Measurements from ENCODE around the gene NXPH3.
"Not testable (repeated sequence)": the region's sequence is repeated elsewhere in the genome, so short reads cannot be mapped to it uniquely, and the experiment has no call there.

The NXPH3 gene

DNA sequence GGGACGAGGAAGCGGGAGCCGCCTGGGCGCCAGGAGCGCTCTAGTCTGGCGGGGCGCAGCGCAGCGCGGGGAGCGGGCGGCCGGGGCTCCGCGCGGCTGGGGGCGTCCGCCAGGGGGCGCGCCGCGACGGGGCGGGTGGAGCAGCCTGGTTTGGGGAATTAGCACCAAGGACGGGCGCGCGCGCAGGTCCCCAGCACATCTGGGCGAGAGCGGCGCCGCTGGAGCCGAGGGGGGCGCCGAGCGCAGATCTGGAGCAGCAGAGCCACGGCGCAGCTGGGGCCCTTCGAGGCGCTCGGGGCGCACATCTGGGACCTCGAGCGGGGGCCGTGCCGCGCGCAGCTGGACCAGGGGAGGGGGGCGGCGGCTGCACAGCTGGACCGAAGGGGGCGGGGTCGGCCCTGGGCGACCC, at the start of gene NXPH3:
TSS of gene NXPH3 (plus strand) at position 193 of the 409 bp plus-strand sequence. CDS start 349 bp downstream, outside the sequence.
- peak; percentile 53 for DNase-seq

- no peak for DNase-seq
These were observed 47.6 kb upstream of the NXPH3 start for GRCh38 chr17:49527927-49528651.

DNA sequence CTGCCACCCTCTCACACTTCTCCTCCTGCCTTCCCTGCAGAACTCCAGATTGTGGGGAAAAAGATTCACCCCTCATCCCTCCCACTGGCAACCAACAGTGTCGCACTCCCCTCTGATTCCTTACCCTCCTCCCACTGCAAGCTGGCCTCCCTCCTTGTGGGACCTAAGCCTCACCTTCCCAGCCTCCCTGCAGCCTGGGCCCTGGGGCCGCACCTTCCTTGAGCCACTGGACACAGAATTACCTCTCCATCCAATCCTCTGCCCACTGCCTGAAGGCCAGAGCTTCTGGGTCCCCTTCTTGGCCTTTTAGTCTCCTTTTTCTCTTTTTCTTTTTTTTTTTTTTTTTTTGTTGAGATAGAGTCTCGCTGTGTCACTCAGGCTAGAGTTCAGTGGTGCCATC, 46.7 kb upstream of the NXPH3 start:
- DNase-seq: no peak

GRCh38 chr17:49530118-49530517, 45.6 kb upstream of the NXPH3 start:
- no peak for DNase-seq

DNA sequence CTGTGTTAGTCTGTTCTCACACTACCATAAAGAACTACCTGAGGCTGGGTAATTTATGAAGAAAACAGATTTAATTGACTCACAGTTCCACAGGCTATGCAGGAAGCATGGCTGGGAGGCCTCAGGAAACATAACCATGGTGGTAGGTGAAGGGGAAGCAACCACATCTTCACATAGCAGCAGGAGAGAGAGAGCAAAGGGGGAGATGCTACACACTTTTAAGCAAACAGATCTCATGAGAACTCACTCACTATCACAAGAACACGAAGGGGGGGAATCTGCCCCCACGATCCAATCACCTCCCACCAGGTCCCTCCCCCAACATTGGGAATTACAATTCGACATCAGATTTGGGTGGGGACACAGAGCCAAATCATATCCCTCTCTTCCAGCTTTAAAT, 31.8 kb upstream of the NXPH3 start:
- no peak for DNase-seq

DNA sequence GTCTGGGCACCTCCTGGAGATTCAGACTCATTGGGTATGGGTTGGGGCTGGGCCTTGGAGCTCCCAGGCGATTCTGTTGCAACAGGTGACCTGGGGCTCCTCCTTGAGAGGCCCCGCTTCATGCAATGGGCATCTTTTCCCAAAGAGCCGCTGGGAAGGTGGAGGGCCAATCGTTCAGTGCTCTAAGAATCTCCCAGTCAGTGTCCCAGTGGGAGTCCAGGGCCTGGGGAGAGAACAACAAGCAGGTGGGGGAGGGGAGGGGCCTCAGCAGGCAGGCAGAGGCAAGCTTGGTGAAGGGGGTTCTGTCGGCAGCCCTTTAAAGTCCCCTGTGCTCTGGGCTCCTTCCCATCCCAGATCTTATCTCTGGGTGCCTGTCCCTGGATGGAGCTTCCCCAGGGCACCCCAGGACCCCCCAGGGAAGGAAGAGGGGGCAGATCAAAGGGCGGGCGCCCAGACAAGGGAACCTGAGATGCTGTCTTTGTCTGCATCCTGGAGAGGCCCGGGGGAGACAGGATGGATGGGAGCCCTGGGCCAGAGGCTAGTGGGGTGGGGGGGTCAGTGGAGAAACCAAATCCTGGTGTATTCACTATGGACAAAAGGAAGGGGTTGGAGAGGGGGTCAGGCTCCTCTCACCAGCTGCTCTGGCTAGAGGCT, 30.5 kb upstream of the NXPH3 start:
- no peak for DNase-seq

- DNase-seq: no peak
These were observed 29.7 kb upstream of the NXPH3 start for GRCh38 chr17:49545806-49546545.

GRCh38 chr17:49546546-49547535, 28.8 kb upstream of the NXPH3 start:
- DNase-seq: no peak

DNA sequence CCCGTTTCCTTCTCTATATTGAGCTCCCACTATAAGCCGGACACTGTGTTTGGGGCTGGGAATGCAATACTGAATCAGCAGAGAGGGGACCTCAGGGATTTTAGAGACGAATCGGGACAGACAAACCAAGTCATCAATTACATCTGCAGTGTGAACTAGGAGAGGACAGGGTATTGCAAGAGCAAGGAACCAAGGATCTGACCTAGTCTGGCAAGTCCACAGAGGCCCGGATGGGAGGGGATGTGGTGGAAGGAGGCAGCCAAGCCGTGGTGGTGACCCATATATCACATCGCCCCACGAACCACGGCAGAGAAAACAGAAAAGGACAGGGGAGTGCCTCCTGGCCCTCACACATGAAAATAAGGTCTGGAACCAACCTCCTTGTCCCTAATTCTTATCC, 28.1 kb upstream of the NXPH3 start:
- DNase-seq: no peak

- DNase-seq: no peak
These were observed 27.6 kb upstream of the NXPH3 start for GRCh38 chr17:49548051-49548505.

DNA sequence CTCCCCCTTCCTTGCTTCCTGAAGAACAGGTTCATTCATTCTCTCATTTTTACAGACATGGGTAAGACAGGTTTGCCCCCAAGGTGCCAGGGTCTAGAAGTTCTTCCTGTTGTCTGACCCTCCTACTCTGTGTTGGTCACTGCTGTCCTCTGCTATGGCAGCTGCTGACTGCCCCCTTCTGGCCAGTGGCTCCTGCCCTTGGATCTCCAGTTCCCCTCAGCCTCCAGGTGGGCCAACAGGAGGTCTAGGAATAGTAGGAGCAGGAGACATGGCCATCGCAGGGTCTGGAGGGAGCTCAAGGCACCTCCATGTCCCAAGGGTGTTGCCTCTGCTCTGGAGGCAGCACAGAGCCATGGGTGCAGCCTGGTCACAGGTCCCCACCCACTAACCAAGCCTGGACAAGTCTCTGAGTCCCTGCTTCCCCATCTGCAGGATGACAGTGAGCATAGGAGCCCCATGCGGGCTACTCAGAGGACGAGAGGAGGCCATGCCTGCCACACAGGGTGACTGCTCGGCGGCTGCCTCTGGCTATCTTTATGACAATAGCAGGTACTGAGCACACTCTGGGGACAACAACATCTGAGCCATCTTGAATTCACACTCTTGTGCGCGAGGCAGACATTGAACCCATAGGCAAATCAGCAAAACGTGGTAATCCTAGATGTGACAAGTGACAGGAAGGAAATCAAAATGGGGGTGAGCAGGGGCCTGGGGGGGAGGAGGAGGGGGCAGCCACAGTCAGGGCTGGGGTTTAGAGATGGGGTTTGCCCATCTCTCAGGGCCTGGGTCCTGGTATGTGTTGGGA, 27.0 kb upstream of the NXPH3 start:
- no peak for DNase-seq

DNA sequence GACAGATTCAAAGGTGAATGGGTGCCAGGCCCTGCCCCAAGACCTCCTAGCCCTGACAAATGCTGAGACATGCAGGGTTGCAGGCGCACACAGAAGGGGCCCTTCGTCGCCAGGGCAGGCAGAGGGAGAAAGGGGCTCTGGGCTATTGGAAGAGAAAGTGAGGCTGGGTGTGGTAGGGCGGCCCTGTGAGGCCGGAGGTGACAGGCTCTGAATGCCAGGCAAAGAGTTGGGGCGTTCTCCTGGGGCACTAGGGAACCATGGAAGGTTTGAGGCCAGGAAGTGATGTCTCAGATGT, 26.4 kb upstream of the NXPH3 start:
- DNase-seq: no peak

- DNase-seq: no peak
These were observed 25.7 kb upstream of the NXPH3 start for GRCh38 chr17:49549691-49550678.

GRCh38 chr17:49550764-49551163, 24.9 kb upstream of the NXPH3 start:
- DNase-seq: not testable (repeated sequence)

DNA sequence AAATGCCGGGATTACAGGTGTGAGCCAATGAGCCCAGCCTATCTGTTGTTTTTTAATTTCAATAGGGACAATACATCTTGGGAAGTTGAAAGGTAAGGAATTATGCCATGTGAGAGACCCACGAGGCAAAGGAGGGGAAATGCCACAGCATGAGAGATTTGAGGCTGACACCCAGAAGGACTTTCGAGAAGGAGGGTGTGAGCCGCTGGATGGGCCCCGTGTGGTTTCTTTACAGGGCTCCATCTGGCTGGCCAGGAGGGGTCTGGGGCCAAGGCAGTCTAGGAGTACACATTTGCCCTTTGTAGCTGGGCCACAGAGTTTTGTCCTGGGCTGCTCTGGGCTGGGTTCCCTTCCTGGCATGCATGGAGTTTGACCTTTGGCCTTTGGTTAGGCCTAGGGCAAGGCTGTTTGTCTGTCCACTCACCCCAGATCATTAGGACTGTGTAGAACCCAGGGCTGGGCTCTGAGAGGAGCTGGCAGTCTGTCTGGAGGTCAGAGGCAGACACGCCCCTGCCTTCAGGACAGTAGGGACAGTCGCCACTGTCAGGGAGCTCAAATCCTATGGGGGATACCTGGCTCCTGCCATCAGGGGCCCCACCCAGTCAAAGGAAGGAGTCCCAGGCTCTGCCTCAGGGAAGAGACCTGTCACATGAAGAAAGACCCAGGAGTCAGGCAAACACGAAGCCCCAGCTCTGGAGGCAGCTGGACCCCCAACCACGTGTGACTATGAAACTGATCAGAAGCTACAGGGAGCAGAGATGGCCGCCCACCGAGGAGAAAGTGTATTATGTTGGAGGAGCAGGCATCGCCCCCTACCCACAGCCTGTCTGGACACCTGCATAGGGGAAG, 24.2 kb upstream of the NXPH3 start:
- DNase-seq: no peak

DNA sequence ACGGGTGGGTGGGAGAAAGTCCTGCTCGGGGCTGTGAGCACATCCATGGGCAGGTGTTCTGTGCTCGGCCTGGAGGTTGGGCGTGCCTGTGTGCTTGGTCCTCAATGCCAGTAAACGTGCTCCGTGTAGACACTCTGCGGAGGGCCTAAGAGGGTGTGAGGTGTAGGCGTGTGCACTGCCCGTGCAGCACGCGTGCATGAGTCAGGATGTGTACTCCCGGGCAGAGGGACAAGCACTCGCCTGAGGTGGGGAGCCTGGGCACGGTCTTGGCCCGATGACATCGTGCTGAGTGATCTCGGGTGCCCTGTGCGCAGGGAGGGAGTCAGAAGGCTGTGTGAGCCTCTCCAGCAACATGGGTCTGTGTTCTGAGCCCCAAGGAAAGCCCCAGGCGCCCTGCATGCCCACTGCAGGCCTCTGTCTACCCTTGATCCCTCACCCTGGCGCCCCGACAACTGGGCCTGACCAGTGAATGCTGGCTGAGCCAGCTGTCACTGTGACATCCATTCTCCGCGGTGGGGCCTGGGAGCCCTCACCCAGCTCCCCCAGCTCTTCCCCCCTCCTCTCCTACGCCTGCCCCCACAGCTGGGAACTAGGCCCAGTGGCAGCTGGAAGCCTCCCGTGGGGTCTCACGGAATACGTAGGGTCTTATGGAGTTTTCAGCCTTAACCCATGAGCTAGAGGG, 23.5 kb upstream of the NXPH3 start:
- no peak for DNase-seq

DNA sequence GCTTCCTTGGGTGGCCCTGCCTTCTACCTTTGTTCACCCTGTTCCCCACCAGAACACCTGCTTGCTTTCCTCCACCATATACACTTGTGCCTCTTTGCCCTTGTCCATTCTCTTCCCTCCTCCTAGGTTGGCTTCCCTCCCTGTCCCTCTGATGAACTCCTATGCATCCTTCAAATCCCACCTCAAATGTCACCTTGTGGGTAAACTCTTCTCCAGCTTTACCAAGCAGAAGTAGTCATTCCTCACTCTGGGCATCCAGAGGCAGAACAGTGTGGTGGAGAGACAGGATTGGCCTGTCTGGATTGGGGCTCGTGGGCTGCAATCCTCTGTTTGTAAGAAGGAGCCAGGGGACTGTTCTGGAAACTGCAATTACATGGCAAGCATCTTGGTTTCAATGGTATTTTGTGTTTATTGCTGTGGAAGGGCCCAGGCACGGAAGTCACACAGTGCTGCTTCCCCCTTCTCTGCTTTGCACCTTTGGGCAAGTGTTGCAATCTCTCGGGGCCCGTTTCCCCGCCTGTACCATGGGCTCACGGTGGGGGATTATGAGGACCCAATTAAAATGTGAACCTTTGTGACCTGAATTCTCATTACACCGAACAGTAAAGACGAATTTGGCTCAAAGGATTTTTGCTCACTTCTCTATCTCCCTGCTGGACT, 21.9 kb upstream of the NXPH3 start:
- DNase-seq: no peak

DNA sequence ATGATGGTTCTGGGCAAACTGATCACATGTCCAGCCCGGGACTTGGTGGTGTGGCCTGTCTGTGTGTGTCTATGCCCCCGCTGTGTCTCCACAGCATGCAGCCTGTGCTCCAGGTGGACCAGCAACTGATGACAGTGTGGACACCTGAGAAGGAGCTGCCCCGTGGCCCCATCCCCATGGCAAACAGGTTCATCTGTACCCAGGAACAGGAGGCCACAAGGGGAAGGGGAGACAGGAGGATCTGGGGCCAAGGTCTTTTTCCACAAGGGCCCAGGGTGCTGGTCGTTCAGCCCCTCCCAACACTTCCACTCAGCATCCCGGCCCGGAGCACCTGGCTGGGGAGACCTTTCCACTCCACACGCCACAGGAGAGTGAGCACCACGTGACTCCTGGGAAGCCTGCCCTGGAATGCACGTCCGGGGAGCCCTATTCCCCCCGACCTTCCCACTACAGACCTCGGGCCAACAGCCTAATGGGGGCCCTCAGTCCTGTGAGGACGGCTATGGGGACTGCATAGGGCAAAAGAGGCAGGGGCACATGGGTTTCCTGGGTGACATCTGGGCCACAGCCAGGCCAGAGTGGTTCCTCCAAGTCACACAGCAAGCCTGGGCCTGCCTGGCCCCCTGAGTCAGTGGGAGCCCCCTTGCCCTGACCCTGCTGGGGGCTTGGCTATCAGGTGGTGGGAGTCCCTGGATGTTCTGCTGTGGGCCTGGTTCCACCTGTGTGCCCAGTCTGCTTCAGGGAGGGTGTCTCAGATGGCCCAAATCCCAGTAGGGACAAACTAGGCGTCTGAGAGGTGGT, 20.8 kb upstream of the NXPH3 start:
- no peak for DNase-seq

Data from NCI-H510A treated with DMSO at 0.1 percent for 48 hours (cell line).